Gastrocnemius medialis (tissue), 4 donors: ENCODE results near the gene SOWAHA.

Source experiments
- POLR2A ChIP-seq, 2 donors: fragments of 450-650 bp; IDR thresholded peaks; one replicate each; pipeline ENCODE4 v1.6.1; 2017; ENCODE audit warnings: antibody characterized with exemption in 2 of 2, mild to moderate bottlenecking in 2 of 2, moderate library complexity in 2 of 2
- TF ChIP-seq, protein P1 (sequence below), 5 experiments: fragments of 450-650 bp in 3 of 5; fragments of 200-600 bp in 2 of 5; sonication (generic) in 2 of 5; IDR thresholded peaks in 4 of 5; conservative IDR thresholded peaks in 1 of 5; 1 replicate in 4 of 5; 2 replicates in 1 of 5; pipeline ENCODE4 v1.5.1; 2016 to 2019; ENCODE audit warnings: antibody characterized with exemption in 5 of 5, mild to moderate bottlenecking in 3 of 5, moderate library complexity in 3 of 5

DNA sequence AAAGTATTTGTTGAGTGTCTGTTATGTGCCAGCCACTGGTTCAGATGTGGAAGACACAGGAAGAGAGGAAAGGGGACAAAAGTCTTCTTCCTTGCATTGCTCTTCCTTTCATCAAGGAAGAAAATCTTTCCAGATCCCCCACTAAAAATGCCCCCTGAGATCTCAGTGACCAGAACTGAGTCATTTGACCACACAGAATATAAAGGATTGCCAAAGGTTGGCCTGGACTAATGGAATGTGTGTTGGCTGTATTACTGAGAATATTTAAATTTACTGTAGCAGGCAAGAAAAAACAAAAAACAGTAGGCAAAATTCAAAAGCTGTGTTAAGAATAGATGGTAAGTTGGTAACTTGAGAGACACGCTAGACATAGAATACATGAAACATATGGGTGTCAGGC, 26.0 kb upstream of the SOWAHA start:
- TF ChIP-seq, protein P1, sequence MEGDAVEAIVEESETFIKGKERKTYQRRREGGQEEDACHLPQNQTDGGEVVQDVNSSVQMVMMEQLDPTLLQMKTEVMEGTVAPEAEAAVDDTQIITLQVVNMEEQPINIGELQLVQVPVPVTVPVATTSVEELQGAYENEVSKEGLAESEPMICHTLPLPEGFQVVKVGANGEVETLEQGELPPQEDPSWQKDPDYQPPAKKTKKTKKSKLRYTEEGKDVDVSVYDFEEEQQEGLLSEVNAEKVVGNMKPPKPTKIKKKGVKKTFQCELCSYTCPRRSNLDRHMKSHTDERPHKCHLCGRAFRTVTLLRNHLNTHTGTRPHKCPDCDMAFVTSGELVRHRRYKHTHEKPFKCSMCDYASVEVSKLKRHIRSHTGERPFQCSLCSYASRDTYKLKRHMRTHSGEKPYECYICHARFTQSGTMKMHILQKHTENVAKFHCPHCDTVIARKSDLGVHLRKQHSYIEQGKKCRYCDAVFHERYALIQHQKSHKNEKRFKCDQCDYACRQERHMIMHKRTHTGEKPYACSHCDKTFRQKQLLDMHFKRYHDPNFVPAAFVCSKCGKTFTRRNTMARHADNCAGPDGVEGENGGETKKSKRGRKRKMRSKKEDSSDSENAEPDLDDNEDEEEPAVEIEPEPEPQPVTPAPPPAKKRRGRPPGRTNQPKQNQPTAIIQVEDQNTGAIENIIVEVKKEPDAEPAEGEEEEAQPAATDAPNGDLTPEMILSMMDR (IDR thresholded peaks at IDR 0.05 in 4 of 5, conservative IDR thresholded peaks at IDR 0.05 in 1 of 5): no peak
- no peak for TF ChIP-seq POLR2A (IDR thresholded peaks at IDR 0.05)
